HepG2 (cell line): ENCODE results near the gene DAGLB. TPM values are rescaled to one million over a fixed set of nuclear protein-coding genes. Genes with fewer than 3 reads are reported as not detected.
A peak's percentile ranks its signal among the peaks of the same experiment; 100 is the strongest.

ENCODE experiments used
- ARNT2 ChIP-seq: sonication (generic); formaldehyde crosslinking; IDR thresholded peaks from 2 replicates; pipeline ENCODE4 v1.8.0; 2022; ENCODE audit warnings: mild to moderate bottlenecking, low read depth, missing genetic modification reagents, moderate library complexity
- ASH2L ChIP-seq: fragments of 300-600, 200-600 bp; sonication (generic); IDR thresholded peaks from 2 replicates; pipeline ENCODE4 v1.7.0; 2017; ENCODE audit warnings: low read depth, mild to moderate bottlenecking, moderate library complexity, mixed read lengths, low read length; ENCODE audit not compliant: insufficient read length
- BCL6 ChIP-seq: IDR thresholded peaks from 2 replicates; pipeline ENCODE4 v1.6.1; 2016; ENCODE audit warnings: missing genetic modification reagents, missing compliant biosample characterization
- ELF1 ChIP-seq: sonication (generic); formaldehyde crosslinking; IDR thresholded peaks from 2 replicates; pipeline ENCODE4 v1.4.0; 2020; ENCODE audit warnings: missing genetic modification reagents
- FOXP1 ChIP-seq, 2 experiments: fragments of 450-650 bp in 1 of 2; IDR thresholded peaks; 2 replicates each; pipeline ENCODE4 v1.6.1; 2017 to 2018; ENCODE audit warnings: antibody characterized with exemption in 1 of 2
- HNRNPH1 ChIP-seq: fragments of 200-400 bp; formaldehyde crosslinking; optimal IDR thresholded peaks from 2 replicates; pipeline ENCODE3; 2017; ENCODE audit warnings: mild to moderate bottlenecking, low read depth, low read length
- MIER2 ChIP-seq: IDR thresholded peaks from 2 replicates; pipeline ENCODE4 v1.6.1; 2016; ENCODE audit warnings: missing biosample characterization, missing genetic modification reagents
- NCOA1 ChIP-seq: sonication (generic); formaldehyde crosslinking; IDR thresholded peaks from 2 replicates; pipeline ENCODE4 v1.9.0; 2021; ENCODE audit warnings: missing genetic modification reagents
- RARG ChIP-seq: sonication (generic); formaldehyde crosslinking; IDR thresholded peaks from 2 replicates; pipeline ENCODE4 v1.4.0; 2020; ENCODE audit warnings: low read depth, mild to moderate bottlenecking, missing genetic modification reagents
- RCOR2 ChIP-seq: IDR thresholded peaks from 2 replicates; pipeline ENCODE4 v1.6.1; 2016; ENCODE audit warnings: missing biosample characterization, missing genetic modification reagents
- ZFP90 ChIP-seq: sonication (generic); formaldehyde crosslinking; IDR thresholded peaks from 2 replicates; pipeline ENCODE4 v1.8.0; 2022; ENCODE audit warnings: missing genetic modification reagents, mild to moderate bottlenecking, inconsistent platforms, borderline replicate concordance
- ZNF136 ChIP-seq: sonication (generic); formaldehyde crosslinking; IDR thresholded peaks from 2 replicates; pipeline ENCODE4 v1.8.1; 2022; ENCODE audit warnings: low read depth, mild to moderate bottlenecking, moderate library complexity, missing genetic modification reagents
- ZNF143 ChIP-seq: sonication (generic); formaldehyde crosslinking; IDR thresholded peaks from 2 replicates; pipeline ENCODE4 v1.4.0; 2020; ENCODE audit warnings: missing genetic modification reagents
- ZNF569 ChIP-seq: sonication (generic); formaldehyde crosslinking; IDR thresholded peaks from 2 replicates; pipeline ENCODE4 v1.5.0; 2020; ENCODE audit warnings: mild to moderate bottlenecking, missing genetic modification reagents, moderate library complexity, borderline replicate concordance
- ZNF607 ChIP-seq: sonication (generic); formaldehyde crosslinking; IDR thresholded peaks from 2 replicates; pipeline ENCODE4 v1.5.1; 2020; ENCODE audit warnings: missing genetic modification reagents, mild to moderate bottlenecking, borderline replicate concordance
- polyA plus RNA-seq, 8 experiments: library from polyadenylated mRNA; depleted of rRNA in 3 of 8; stranded (reverse) in 7 of 8; unstranded in 1 of 8; fragments of >200 nt; fragmentation: Illumina TruSeq in 4 of 8; extraction: Trizol in 4 of 8; gene quantifications; 2 replicates each; pipeline versions ENCODE4 v1.2.1 to v1.2.3, GENCODE V29; 2011 to 2016; ENCODE audit warnings: low read depth in 4 of 8, missing spikeins in 1 of 8, mixed read lengths in 1 of 8; ENCODE audit not compliant: insufficient read depth in 1 of 8
- total RNA-seq, 5 experiments: library from RNA; depleted of rRNA; stranded (reverse); fragments of >200 nt; fragmentation: Illumina TruSeq; extraction: Trizol; gene quantifications; 2 replicates each; pipeline ENCODE4 v1.2.3, GENCODE V29; 2016; ENCODE audit warnings: low read depth in 1 of 5
- TF ChIP-seq, protein P1 (sequence below): sonication (generic); formaldehyde crosslinking; IDR thresholded peaks from 2 replicates; pipeline ENCODE4 v1.4.0; 2020; ENCODE audit warnings: mild to moderate bottlenecking, missing genetic modification reagents
- TF ChIP-seq, protein P2 (sequence below): IDR thresholded peaks from 2 replicates; pipeline ENCODE4 v1.6.1; 2016; ENCODE audit warnings: low read depth
- TF ChIP-seq, protein P3 (sequence below): IDR thresholded peaks from 2 replicates; pipeline ENCODE4 v1.6.1; 2016; ENCODE audit warnings: low read depth, missing genetic modification reagents, missing compliant biosample characterization
- TF ChIP-seq, protein P4 (sequence below): sonication (generic); formaldehyde crosslinking; IDR thresholded peaks from 2 replicates; pipeline ENCODE4 v1.4.0; 2020; ENCODE audit warnings: missing genetic modification reagents

DAGLB gene
- total and polyA plus RNA-seq, 2 of the 13 experiments (the other 11 are each of a cell fraction or from before 2014, with no cell fraction given), result 7.9 to 9.8 TPM

DNA sequence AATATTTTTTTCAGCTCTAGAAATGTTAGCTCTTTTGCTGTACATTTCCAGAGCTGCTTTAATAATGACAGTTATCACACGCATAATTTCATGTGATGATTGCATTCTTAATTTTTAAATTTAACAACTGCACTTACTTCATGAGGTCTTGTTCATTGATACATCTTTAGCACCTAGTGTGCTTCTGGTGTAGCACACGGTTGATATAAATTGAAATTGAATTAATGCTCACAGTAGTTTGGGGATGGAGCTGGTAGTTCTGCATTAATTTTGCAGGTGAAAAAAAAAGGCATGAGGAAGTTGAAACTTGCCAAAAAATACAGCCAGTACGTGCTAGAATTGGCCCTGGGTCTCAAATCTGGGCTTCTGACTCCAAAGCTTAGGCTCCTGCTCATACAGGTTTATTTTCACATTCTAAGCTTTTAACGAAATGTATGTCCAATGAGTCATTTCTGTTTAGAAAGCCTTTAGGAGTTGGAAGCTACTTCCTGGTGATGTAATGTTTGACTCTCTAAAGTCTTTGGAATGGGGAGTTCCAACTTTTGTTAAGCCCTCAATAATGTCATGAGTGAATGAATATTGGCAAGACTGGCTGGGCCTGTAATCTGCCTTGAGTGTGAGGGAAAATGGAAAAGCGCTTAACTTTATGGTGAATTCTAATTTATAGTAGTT, 62.5 kb downstream of the DAGLB start (continued):
- TF ChIP-seq, protein P1, sequence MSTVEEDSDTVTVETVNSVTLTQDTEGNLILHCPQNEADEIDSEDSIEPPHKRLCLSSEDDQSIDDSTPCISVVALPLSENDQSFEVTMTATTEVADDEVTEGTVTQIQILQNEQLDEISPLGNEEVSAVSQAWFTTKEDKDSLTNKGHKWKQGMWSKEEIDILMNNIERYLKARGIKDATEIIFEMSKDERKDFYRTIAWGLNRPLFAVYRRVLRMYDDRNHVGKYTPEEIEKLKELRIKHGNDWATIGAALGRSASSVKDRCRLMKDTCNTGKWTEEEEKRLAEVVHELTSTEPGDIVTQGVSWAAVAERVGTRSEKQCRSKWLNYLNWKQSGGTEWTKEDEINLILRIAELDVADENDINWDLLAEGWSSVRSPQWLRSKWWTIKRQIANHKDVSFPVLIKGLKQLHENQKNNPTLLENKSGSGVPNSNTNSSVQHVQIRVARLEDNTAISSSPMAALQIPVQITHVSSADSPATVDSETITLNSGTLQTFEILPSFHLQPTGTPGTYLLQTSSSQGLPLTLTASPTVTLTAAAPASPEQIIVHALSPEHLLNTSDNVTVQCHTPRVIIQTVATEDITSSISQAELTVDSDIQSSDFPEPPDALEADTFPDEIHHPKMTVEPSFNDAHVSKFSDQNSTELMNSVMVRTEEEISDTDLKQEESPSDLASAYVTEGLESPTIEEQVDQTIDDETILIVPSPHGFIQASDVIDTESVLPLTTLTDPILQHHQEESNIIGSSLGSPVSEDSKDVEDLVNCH (CRISPR knock-in tag), result no peak
- no peak for TF ChIP-seq ZNF607
- TF ChIP-seq, protein P2, sequence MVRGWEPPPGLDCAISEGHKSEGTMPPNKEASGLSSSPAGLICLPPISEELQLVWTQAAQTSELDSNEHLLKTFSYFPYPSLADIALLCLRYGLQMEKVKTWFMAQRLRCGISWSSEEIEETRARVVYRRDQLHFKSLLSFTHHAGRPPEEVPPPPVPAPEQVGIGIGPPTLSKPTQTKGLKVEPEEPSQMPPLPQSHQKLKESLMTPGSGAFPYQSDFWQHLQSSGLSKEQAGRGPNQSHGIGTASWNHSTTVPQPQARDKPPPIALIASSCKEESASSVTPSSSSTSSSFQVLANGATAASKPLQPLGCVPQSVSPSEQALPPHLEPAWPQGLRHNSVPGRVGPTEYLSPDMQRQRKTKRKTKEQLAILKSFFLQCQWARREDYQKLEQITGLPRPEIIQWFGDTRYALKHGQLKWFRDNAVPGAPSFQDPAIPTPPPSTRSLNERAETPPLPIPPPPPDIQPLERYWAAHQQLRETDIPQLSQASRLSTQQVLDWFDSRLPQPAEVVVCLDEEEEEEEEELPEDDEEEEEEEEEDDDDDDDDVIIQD (CRISPR knock-in tag), result peak; percentile 50; the same call in 1 of the 2 replicates
- no peak for TF ChIP-seq HNRNPH1
- TF ChIP-seq FOXP1 (IDR thresholded peaks at IDR 0.05), result no peak
- TF ChIP-seq FOXP1 (CRISPR knock-in tag; IDR thresholded peaks at IDR 0.05), result no peak
- TF ChIP-seq ELF1, result peak; percentile 80
- no peak for TF ChIP-seq ZFP90 (CRISPR knock-in tag)
- TF ChIP-seq MIER2 (CRISPR knock-in tag), result no peak
- TF ChIP-seq ZNF569 (CRISPR knock-in tag), result no peak
- no peak for TF ChIP-seq RARG (CRISPR knock-in tag)
- TF ChIP-seq, protein P3, sequence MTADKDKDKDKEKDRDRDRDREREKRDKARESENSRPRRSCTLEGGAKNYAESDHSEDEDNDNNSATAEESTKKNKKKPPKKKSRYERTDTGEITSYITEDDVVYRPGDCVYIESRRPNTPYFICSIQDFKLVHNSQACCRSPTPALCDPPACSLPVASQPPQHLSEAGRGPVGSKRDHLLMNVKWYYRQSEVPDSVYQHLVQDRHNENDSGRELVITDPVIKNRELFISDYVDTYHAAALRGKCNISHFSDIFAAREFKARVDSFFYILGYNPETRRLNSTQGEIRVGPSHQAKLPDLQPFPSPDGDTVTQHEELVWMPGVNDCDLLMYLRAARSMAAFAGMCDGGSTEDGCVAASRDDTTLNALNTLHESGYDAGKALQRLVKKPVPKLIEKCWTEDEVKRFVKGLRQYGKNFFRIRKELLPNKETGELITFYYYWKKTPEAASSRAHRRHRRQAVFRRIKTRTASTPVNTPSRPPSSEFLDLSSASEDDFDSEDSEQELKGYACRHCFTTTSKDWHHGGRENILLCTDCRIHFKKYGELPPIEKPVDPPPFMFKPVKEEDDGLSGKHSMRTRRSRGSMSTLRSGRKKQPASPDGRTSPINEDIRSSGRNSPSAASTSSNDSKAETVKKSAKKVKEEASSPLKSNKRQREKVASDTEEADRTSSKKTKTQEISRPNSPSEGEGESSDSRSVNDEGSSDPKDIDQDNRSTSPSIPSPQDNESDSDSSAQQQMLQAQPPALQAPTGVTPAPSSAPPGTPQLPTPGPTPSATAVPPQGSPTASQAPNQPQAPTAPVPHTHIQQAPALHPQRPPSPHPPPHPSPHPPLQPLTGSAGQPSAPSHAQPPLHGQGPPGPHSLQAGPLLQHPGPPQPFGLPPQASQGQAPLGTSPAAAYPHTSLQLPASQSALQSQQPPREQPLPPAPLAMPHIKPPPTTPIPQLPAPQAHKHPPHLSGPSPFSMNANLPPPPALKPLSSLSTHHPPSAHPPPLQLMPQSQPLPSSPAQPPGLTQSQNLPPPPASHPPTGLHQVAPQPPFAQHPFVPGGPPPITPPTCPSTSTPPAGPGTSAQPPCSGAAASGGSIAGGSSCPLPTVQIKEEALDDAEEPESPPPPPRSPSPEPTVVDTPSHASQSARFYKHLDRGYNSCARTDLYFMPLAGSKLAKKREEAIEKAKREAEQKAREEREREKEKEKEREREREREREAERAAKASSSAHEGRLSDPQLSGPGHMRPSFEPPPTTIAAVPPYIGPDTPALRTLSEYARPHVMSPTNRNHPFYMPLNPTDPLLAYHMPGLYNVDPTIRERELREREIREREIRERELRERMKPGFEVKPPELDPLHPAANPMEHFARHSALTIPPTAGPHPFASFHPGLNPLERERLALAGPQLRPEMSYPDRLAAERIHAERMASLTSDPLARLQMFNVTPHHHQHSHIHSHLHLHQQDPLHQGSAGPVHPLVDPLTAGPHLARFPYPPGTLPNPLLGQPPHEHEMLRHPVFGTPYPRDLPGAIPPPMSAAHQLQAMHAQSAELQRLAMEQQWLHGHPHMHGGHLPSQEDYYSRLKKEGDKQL (CRISPR knock-in tag), result no peak
- no peak for TF ChIP-seq ZNF143 (CRISPR knock-in tag)
- no peak for TF ChIP-seq ARNT2 (CRISPR knock-in tag)
- 0 out of 2 replicates have a peak, but pooled peaks have one; percentile 18 for TF ChIP-seq BCL6 (CRISPR knock-in tag)
- TF ChIP-seq RCOR2, result peak; percentile 33; the same call in 1 of the 2 replicates
- no peak for TF ChIP-seq NCOA1 (CRISPR knock-in tag)
- TF ChIP-seq, protein P4, sequence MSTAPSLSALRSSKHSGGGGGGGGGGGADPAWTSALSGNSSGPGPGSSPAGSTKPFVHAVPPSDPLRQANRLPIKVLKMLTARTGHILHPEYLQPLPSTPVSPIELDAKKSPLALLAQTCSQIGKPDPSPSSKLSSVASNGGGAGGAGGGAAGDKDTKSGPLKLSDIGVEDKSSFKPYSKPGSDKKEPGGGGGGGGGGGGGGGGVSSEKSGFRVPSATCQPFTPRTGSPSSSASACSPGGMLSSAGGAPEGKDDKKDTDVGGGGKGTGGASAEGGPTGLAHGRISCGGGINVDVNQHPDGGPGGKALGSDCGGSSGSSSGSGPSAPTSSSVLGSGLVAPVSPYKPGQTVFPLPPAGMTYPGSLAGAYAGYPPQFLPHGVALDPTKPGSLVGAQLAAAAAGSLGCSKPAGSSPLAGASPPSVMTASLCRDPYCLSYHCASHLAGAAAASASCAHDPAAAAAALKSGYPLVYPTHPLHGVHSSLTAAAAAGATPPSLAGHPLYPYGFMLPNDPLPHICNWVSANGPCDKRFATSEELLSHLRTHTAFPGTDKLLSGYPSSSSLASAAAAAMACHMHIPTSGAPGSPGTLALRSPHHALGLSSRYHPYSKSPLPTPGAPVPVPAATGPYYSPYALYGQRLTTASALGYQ, result no peak
- no peak for TF ChIP-seq ASH2L
- no peak for TF ChIP-seq ZNF136 (CRISPR knock-in tag)
